Endothelial cell of umbilical vein (primary cell): Measurements from ENCODE around the gene CUL2.
"Not testable (repeated sequence)": the region's sequence is repeated elsewhere in the genome, so short reads cannot be mapped to it uniquely, and the experiment has no call there.

Source experiments
- CTCF ChIP-seq, 2 donors: IDR thresholded peaks; 1 replicate in 1 of 2; 2 replicates in 1 of 2; pipeline ENCODE4 v1.5.1; 2011; ENCODE audit warnings: low read length in 2 of 2, mild to moderate bottlenecking in 2 of 2, moderate library complexity in 2 of 2, control low read depth in 1 of 2, inconsistent platforms in 1 of 2, low read depth in 1 of 2; ENCODE audit not compliant: insufficient read depth in 1 of 2; ENCODE audit errors: extremely low read depth in 1 of 2
- EZH2 ChIP-seq: IDR thresholded peaks from 2 replicates; pipeline ENCODE4 v1.6.1; 2012; ENCODE audit warnings: borderline replicate concordance, low read depth, mild to moderate bottlenecking, moderate library complexity, low read length, inconsistent platforms; ENCODE audit not compliant: severe bottlenecking
- JUN ChIP-seq: IDR thresholded peaks from 2 replicates; pipeline ENCODE4 v1.6.1; 2011; ENCODE audit warnings: borderline replicate concordance, low read depth; ENCODE audit not compliant: insufficient read length, insufficient read depth
- MYC ChIP-seq: IDR thresholded peaks from one replicate; pipeline ENCODE4 v1.6.1; 2011; ENCODE audit warnings: mild to moderate bottlenecking, low read depth, low read length
- POLR2A ChIP-seq: IDR thresholded peaks from 2 replicates; pipeline ENCODE4 v1.6.1; 2012; ENCODE audit warnings: low read depth, mild to moderate bottlenecking, control low read depth, low read length
- POLR2AphosphoS5 ChIP-seq: IDR thresholded peaks from 2 replicates; pipeline ENCODE4 v1.6.1; 2012; ENCODE audit warnings: low read depth, mild to moderate bottlenecking, control low read depth, low read length, moderate library complexity; ENCODE audit not compliant: insufficient read depth
- TF ChIP-seq, protein P1 (sequence below): IDR thresholded peaks from 2 replicates; pipeline ENCODE4 v1.6.1; 2011; ENCODE audit not compliant: insufficient read depth, insufficient read length

GRCh38 chr10:34973121-34973520 is 117.0 kb downstream of the CUL2 start:
- TF ChIP-seq EZH2; CTCF (IDR thresholded peaks at IDR 0.05; ENCODE audit: extremely low read depth in 1 of 2, insufficient read depth in 1 of 2, low read depth in 1 of 2, low read length in 2 of 2); POLR2A; POLR2AphosphoS5; MYC; JUN: not testable (repeated sequence)
- TF ChIP-seq, protein P1, sequence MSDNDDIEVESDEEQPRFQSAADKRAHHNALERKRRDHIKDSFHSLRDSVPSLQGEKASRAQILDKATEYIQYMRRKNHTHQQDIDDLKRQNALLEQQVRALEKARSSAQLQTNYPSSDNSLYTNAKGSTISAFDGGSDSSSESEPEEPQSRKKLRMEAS: not testable (repeated sequence)
